GM18507 (cell line): ENCODE data around the gene SLC16A13.

Experiments
- DNase-seq: peaks from one replicate; pipeline ENCODE4 v3.0.0; 2011; ENCODE audit warnings: low read depth; ENCODE audit not compliant: insufficient read length; ENCODE audit errors: extremely low spot score
- FAIRE-seq: peaks from 2 replicates; lab custom pipeline; 2011; peaks lifted over from hg19 to GRCh38; lab: Jason Lieb, UNC

SLC16A13 gene

GRCh38 chr17:7011415-7011814 is 24.4 kb upstream of the SLC16A13 start:
- DNase-seq (no peak), FAIRE-seq (no peak)

DNA sequence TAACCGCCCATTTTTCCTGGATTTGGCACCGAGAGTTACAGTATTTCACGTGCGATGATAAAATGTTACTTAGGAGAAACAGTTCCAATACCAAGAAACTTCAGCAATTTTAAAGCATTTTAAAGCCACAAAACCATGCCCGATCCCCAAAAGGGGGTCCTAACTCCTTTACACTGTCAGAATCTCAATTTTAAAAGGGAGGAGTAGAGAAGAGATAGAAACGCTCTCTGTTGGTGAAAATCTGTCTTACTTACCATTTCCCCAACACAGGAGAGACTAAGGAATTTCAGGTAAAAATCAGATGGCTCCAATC is 23.9 kb upstream of the SLC16A13 start:
- FAIRE-seq (no peak), DNase-seq (no peak)

DNA sequence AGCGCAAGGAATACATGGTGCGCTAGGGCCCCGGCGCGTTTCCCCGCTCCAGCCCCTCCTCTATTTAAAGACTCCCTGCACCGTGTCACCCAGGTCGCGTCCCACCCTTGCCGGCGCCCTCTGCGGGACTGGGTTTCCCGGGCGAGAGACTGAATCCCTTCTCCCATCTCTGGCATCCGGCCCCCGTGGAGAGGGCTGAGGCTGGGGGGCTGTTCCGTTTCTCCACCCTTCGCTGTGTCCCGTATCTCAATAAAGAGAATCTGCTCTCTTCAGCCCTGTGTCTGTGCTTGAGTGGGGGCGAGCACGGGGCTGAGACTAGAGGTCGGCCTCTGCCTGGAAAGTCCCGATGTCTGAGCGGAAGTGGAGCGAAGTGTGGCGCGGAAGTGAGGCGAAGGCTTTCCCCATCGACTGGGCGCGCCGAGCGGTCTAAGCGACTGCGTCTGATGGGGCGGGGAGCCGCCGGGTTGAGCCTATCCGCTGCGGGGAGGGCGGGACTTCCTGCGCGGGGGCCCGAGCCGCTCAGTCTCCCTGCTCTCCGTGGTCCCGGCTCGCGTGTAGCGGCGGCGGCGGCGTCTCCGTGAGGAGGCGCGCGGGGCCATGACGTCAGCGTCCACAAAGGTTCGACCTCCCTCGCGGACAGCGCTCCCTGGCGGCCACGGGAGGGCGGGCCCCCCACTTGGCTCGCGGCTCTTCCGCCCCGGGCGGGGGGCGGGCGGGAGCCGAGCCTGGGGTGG is 21.4 kb upstream of the SLC16A13 start:
- FAIRE-seq: peak; percentile 96
- peak; percentile 75 for DNase-seq

DNA sequence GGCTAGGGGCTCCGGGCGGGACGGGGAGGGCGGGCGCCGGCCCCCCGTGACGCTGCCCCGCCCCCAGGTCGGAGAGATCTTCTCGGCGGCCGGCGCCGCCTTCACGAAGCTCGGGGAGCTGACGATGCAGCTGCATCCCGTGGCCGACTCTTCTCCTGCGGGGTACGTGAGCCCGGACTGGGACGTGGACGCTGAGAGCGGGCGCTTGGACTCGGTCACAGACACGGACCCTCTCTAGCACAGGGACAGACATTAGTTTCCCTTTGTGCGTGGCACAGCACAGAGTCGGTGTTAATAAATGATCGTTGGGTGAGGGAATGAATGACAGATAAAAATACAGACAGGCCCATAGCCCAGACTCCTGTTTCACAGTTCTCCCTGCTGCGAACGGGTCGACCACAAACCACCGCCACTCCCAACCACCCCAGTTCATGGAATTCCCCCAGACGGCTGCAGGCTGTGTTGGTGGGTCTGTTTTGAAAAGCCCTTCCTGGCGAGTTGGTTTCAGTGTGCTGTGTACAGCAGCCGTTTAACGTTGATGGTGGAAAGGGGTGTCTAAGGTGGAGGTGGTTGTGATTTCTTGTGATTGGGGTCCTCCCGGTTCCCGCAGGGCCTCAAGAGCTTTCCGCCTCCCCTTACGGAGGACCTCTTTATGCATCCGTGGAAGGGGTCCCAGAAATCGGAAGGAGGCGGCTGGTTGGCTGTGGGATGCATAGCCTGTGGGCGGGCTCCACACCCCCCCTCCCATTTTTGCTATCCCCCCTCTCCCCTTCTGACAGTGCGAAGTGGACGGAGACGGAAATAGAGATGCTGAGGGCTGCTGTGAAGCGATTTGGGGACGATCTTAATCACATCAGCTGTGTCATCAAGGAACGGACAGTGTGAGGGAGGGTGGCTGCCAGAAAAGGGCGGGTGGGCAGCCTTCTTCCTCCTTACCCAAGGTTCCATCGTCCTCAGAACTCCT is 20.5 kb upstream of the SLC16A13 start:
- no peak for FAIRE-seq
- DNase-seq: no peak

DNA sequence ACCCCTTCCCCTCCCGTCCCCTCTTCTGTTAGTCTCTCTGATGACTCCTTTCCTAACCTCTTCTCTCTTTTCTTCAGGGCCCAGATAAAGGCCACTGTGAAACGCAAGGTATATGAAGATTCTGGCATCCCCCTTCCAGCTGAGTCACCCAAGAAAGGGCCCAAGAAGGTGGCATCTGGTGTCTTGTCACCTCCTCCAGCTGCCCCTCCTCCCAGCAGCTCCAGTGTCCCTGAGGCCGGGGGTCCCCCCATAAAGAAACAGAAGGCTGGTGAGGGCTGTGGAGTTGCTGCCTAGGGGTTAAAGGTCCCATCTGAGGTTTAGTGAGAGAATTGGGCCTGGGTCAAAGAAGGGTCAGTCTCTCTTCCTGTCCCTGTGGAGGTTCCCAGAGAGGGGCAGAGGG is 19.4 kb upstream of the SLC16A13 start:
- FAIRE-seq (no peak), DNase-seq (no peak)

GRCh38 chr17:7016886-7017826 is 18.7 kb upstream of the SLC16A13 start:
- no peak for DNase-seq
- no peak for FAIRE-seq

GRCh38 chr17:7017827-7018200 is 18.0 kb upstream of the SLC16A13 start:
- DNase-seq (no peak), FAIRE-seq (no peak)

DNA sequence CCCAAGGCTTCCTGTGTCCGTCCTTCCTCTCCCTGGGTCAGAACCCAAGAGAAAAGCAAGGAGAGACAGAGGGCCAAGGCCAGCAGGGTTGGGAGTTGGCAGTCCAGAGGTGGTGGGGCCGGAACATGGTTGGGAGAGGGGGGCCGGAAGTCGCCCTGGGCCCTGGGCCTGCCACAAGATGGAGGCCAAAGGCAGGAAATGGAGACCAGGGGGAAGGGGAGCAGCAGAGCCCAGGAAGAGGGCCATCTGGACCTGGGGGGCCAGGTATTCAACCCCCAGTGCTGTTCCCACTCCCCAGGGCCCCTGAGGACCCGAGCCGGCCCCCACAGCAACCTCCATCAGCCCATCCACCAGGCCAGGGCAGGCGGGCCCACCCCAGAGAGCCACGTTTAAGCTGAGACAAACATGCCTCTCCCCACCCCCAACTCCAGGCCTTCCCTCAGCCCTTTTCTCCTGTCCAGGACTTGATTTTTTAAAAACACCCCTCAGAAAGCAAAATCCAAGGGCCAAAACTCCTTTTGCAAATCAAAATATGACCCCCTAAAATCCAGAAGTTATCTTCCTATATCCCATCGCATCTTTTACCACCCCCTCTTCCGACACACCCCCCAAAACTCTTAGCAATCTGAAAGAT is 17.4 kb upstream of the SLC16A13 start:
- no peak for FAIRE-seq

GRCh38 chr17:7019367-7019766 is 16.4 kb upstream of the SLC16A13 start:
- no peak for FAIRE-seq
- DNase-seq: no peak

More for the DNA sequence above, 17.4 kb upstream of the SLC16A13 start:
- no peak for DNase-seq

- FAIRE-seq: no peak
These were observed 15.8 kb upstream of the SLC16A13 start for GRCh38 chr17:7019839-7020519.

GRCh38 chr17:7020894-7021664 is 14.7 kb upstream of the SLC16A13 start:
- no peak for FAIRE-seq

More at GRCh38 chr17:7019839-7020519, 15.8 kb upstream of the SLC16A13 start:
- no peak for DNase-seq

DNA sequence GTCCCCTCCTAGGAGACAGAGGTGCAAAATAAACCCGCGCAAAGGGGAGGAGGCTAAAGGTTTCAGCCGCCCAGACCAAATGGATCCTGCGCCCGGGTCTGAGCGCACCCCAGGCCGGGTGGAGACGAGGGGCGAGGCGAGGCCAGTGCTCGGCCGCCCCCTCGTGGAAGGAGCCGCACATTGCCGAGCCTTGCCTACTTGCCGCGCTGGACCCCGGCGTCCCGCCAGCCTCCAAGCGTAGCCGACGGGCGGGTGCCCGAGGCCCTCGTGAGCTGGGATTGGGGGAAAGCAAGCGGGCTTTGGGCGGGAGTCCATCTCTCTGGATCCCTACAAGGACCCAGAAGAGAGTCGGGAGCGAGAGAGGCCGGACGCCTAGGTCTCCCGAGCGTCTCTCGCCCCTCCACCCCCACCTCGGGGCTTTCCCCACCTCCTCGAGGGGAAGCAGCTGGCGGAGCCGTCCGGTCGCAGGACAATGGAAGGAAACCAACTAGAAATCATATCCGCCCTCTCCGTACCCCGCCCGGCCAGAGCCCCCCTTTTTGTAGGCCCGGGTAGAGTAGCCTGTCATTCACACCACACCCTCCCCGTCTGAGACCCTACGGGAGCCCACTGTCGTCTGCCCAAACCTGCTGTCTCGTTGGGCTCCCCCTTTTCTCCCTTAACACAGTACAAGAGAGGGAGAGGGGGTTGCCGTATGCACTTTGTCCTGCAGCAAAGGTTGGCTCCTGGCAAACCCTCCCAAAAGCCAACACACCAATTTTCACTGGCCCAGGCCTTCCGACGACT is 13.6 kb upstream of the SLC16A13 start:
- FAIRE-seq (peak; percentile 91), DNase-seq (no peak)

More at GRCh38 chr17:7020894-7021664, 14.7 kb upstream of the SLC16A13 start:
- no peak for DNase-seq

DNA sequence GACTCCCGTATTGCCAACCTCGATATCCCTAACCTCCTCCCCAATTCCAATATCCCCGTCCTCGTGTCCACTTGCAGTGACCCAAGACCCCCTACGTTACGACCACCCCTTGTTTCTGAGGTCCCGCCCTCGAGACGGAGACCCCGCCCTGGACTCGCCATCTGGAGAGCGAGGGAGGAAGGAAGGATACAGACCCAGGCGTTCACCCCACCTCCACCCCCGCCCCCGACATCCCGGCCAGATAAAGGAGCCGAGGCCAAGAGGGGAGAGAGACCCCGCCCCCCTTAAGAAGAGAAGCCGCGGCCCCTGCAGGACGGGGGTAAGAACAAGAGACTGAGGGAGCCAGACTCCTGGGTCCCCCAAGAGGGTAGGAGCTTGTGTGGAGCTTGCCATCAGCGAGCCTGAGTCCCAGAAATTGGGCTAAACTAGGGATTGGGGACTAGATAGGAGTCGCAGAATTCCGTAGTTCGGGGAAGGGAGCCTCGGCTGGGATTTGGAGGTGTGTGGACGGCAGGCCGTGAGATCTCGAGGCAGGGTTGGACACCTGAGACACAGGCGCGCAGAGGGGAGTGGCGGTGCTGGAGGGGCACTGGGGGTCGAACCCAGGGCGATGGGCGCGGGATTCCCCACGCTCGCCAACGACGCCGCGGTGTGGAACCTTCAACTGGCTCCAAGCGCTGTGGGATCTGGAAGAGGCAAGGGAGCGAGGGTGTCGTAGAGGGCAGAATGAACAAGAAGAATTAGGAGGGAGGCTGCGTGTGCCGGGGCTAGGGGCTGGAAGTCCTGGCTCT is 12.8 kb upstream of the SLC16A13 start, which contains the start of gene BCL6B:
BCL6B (plus strand) TSS at position 270 of the 791 bp plus-strand sequence. CDS start 622 bp downstream, outside the sequence.
- DNase-seq: no peak
- FAIRE-seq: no peak

GRCh38 chr17:7023576-7024401 is 12.0 kb upstream of the SLC16A13 start:
- FAIRE-seq (peak; percentile 98), DNase-seq (peak; percentile 92)

DNA sequence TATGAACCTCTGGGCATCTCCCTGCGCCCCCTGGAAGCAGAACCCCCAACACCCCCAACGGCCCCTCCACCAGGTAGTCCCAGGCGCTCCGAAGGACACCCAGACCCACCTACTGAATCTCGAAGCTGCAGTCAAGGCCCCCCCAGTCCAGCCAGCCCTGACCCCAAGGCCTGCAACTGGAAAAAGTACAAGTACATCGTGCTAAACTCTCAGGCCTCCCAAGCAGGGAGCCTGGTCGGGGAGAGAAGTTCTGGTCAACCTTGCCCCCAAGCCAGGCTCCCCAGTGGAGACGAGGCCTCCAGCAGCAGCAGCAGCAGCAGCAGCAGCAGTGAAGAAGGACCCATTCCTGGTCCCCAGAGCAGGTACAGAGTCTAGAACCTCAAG is 11.4 kb upstream of the SLC16A13 start:
- FAIRE-seq (no peak), DNase-seq (no peak)

DNA sequence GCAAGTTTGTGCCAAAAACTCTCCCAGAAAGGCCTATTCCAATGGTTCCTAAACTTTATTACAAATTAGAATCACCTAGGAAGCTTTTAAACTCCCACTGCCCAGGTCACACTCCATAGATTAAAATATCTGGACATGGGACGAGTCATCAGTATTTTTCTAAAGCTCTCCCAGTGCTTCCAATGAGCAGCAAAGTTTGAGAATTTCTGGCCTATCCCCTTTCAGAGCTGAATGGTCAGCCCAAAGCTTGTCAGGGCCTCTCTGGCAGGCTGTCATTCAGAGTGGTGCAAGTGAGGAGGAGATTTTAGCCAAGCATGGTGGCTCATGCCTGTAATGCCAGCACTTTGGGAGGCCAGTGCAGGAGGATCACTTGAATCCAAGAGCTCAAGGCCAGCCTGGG is 10.6 kb upstream of the SLC16A13 start:
- FAIRE-seq: no peak

More for the DNA sequence above, 10.6 kb upstream of the SLC16A13 start:
- no peak for DNase-seq
